Measurements from ENCODE around the gene CR2.

DNA sequence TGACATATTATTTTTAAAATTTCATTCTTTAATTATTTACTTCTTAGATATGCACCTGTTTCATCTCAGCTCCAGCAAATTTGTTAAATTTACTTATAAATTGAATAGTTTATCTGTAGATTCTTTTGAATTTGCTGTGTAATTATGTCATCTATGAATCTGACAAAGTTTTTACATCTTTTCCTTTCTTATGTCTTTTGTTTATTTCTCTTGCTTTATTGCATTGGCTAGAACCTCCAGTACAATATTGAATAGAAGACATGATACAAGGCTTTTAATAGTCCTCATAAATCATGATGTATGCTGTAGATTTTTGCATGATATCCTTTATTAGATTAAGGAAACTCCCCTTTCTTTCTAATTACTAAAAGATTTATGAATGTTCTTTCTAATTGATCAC is 62.6 kb downstream of the CR2 start:
- TF ChIP-seq, protein P1, sequence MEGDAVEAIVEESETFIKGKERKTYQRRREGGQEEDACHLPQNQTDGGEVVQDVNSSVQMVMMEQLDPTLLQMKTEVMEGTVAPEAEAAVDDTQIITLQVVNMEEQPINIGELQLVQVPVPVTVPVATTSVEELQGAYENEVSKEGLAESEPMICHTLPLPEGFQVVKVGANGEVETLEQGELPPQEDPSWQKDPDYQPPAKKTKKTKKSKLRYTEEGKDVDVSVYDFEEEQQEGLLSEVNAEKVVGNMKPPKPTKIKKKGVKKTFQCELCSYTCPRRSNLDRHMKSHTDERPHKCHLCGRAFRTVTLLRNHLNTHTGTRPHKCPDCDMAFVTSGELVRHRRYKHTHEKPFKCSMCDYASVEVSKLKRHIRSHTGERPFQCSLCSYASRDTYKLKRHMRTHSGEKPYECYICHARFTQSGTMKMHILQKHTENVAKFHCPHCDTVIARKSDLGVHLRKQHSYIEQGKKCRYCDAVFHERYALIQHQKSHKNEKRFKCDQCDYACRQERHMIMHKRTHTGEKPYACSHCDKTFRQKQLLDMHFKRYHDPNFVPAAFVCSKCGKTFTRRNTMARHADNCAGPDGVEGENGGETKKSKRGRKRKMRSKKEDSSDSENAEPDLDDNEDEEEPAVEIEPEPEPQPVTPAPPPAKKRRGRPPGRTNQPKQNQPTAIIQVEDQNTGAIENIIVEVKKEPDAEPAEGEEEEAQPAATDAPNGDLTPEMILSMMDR (IDR thresholded peaks at IDR 0.05; ENCODE audit: low read depth, low read length, missing input control): no peak
- TF ChIP-seq, protein P2, sequence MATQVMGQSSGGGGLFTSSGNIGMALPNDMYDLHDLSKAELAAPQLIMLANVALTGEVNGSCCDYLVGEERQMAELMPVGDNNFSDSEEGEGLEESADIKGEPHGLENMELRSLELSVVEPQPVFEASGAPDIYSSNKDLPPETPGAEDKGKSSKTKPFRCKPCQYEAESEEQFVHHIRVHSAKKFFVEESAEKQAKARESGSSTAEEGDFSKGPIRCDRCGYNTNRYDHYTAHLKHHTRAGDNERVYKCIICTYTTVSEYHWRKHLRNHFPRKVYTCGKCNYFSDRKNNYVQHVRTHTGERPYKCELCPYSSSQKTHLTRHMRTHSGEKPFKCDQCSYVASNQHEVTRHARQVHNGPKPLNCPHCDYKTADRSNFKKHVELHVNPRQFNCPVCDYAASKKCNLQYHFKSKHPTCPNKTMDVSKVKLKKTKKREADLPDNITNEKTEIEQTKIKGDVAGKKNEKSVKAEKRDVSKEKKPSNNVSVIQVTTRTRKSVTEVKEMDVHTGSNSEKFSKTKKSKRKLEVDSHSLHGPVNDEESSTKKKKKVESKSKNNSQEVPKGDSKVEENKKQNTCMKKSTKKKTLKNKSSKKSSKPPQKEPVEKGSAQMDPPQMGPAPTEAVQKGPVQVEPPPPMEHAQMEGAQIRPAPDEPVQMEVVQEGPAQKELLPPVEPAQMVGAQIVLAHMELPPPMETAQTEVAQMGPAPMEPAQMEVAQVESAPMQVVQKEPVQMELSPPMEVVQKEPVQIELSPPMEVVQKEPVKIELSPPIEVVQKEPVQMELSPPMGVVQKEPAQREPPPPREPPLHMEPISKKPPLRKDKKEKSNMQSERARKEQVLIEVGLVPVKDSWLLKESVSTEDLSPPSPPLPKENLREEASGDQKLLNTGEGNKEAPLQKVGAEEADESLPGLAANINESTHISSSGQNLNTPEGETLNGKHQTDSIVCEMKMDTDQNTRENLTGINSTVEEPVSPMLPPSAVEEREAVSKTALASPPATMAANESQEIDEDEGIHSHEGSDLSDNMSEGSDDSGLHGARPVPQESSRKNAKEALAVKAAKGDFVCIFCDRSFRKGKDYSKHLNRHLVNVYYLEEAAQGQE (IDR thresholded peaks at IDR 0.05): no peak
- TF ChIP-seq SP1 (IDR thresholded peaks at IDR 0.05) (no peak), TAF1 (conservative IDR thresholded peaks at IDR 0.05) (no peak), EGR1 (IDR thresholded peaks at IDR 0.05; ENCODE audit: low read depth in 2 of 2) (no peak), GABPA (IDR thresholded peaks at IDR 0.05 in 1 of 2, conservative IDR thresholded peaks at IDR 0.05 in 1 of 2) (no peak)
- TF ChIP-seq, protein P3, sequence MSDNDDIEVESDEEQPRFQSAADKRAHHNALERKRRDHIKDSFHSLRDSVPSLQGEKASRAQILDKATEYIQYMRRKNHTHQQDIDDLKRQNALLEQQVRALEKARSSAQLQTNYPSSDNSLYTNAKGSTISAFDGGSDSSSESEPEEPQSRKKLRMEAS (IDR thresholded peaks at IDR 0.05): no peak
- TF ChIP-seq, protein P4, sequence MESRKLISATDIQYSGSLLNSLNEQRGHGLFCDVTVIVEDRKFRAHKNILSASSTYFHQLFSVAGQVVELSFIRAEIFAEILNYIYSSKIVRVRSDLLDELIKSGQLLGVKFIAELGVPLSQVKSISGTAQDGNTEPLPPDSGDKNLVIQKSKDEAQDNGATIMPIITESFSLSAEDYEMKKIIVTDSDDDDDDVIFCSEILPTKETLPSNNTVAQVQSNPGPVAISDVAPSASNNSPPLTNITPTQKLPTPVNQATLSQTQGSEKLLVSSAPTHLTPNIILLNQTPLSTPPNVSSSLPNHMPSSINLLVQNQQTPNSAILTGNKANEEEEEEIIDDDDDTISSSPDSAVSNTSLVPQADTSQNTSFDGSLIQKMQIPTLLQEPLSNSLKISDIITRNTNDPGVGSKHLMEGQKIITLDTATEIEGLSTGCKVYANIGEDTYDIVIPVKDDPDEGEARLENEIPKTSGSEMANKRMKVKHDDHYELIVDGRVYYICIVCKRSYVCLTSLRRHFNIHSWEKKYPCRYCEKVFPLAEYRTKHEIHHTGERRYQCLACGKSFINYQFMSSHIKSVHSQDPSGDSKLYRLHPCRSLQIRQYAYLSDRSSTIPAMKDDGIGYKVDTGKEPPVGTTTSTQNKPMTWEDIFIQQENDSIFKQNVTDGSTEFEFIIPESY (IDR thresholded peaks at IDR 0.05): no peak

Measured in liver (tissue), 3 donors.